HG03354 (cell line): ENCODE results near the gene ACBD6.
"Not testable (repeated sequence)": the region's sequence is repeated elsewhere in the genome, so short reads cannot be mapped to it uniquely, and the experiment has no call there.

Experiments used
- ATAC-seq: cut with Tn5 transposase; IDR thresholded peaks from one replicate; pipeline ENCODE4 v1.9.1; 2021; ENCODE audit warnings: mild to moderate bottlenecking; ENCODE audit not compliant: unreplicated experiment, poor library complexity, severe bottlenecking

The ACBD6 gene

GRCh38 chr1:180500689-180501088 lies 1.7 kb downstream of the ACBD6 start:
- ATAC-seq, result no peak

GRCh38 chr1:180498594-180498993 lies 3.8 kb downstream of the ACBD6 start:
- no peak for ATAC-seq

- no peak for ATAC-seq
Measured at GRCh38 chr1:180497826-180498225, 4.6 kb downstream of the ACBD6 start.

GRCh38 chr1:180494370-180494769 lies 8.0 kb downstream of the ACBD6 start:
- ATAC-seq, result no peak

- ATAC-seq, result no peak
Measured at GRCh38 chr1:180489976-180490375, 12.4 kb downstream of the ACBD6 start.

GRCh38 chr1:180489313-180489712 lies 13.1 kb downstream of the ACBD6 start:
- no peak for ATAC-seq

GRCh38 chr1:180488661-180489060 lies 13.7 kb downstream of the ACBD6 start:
- no peak for ATAC-seq

- no peak for ATAC-seq
Measured at GRCh38 chr1:180486092-180486491, 16.3 kb downstream of the ACBD6 start.

- no peak for ATAC-seq
Measured at GRCh38 chr1:180484490-180484889, 17.9 kb downstream of the ACBD6 start.

GRCh38 chr1:180482425-180483275 lies 19.7 kb downstream of the ACBD6 start:
- peak; percentile 62 for ATAC-seq

- no peak for ATAC-seq
Measured at GRCh38 chr1:180470031-180470430, 32.3 kb downstream of the ACBD6 start.

- no peak for ATAC-seq
Measured at GRCh38 chr1:180468311-180468710, 34.1 kb downstream of the ACBD6 start.

- no peak for ATAC-seq
Measured at GRCh38 chr1:180462102-180462501, 40.3 kb downstream of the ACBD6 start.

GRCh38 chr1:180461682-180462081 lies 40.7 kb downstream of the ACBD6 start:
- ATAC-seq, result not testable (repeated sequence)

GRCh38 chr1:180458807-180459206 lies 43.6 kb downstream of the ACBD6 start:
- no peak for ATAC-seq

- no peak for ATAC-seq
Measured at GRCh38 chr1:180456191-180456590, 46.2 kb downstream of the ACBD6 start.

- no peak for ATAC-seq
Measured at GRCh38 chr1:180451504-180451903, 50.9 kb downstream of the ACBD6 start.

- ATAC-seq, result no peak
Measured at GRCh38 chr1:180444522-180444921, 57.9 kb downstream of the ACBD6 start.

GRCh38 chr1:180440335-180440734 lies 62.0 kb downstream of the ACBD6 start:
- ATAC-seq, result no peak

GRCh38 chr1:180435566-180435965 lies 66.8 kb downstream of the ACBD6 start:
- ATAC-seq, result no peak

GRCh38 chr1:180433873-180434272 lies 68.5 kb downstream of the ACBD6 start:
- ATAC-seq, result no peak

- ATAC-seq, result no peak
Measured at GRCh38 chr1:180431683-180432082, 70.7 kb downstream of the ACBD6 start.
